ENCODE results near the gene PIERCE2.
A peak's percentile ranks its signal among the peaks of the same experiment; 100 is the strongest.
"Not testable (repeated sequence)": the region's sequence is repeated elsewhere in the genome, so short reads cannot be mapped to it uniquely, and the experiment has no call there.

Gene PIERCE2

DNA sequence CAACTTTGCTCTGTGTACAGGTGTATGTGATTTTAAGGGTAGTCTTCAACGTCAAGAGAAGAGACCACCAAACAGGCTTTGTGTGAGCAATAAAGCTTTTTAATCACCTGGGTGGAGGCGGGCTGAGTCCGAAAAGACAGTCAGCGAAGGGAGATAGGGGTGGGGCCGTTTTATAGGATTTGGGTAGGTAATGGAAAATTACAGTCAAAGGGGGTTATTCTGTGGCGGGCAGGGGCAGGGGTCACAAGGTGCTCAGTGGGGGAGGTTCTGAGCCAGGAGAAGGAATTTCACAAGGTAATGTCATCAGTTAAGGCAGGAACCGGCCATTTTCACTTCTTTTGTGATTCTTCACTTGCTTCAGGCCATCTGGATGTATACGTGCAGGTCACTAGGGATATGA lies 9.4 kb downstream of the PIERCE2 start:
- in situ Hi-C loops (cut with MboI; ENCODE audit: low pct_unique_long_range_greater_than_20kb, low sequenced_read_pairs), result loop anchor here (25.0 kb wide), 1 partner anchor 205 kb away; no protein-coding TSS in a partner anchor
- not testable (repeated sequence) for DNase-seq

DNA sequence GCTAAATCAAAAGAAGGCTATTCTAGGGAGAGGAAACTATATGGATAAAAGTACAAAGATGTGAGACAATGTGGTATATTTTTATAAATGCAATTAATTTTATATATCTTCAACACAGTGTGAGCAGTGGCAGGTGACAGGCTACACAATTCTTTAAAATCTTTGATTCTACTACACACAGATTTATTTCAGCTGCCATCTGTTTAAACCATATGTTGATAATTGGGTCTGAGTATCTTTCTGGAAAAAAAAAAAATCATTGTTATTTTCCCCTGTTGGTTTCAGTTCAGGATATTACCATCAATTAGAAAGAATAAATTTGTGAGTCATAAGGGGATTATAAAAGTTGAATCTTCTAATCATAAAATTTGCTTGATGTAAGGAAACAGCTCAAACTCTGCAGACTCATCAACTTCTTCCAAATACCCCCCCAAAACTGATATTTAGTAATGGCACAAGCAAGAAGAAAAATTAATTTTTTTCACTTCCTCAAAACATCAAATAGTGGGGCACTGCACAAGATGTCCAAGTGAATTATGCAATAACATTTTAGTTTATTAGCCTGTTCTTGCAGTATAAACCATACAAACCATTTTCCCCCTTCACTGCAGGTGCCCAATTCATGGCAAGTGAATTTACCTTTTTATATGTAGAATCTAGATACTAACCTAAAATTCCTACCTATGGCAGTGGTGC lies 12.0 kb downstream of the PIERCE2 start:
- DNase-seq, result no peak
- in situ Hi-C loops (cut with MboI; ENCODE audit: low pct_unique_long_range_greater_than_20kb, low sequenced_read_pairs), result loop anchor here (25.0 kb wide), 1 partner anchor 208 kb away; no protein-coding TSS in a partner anchor

DNA sequence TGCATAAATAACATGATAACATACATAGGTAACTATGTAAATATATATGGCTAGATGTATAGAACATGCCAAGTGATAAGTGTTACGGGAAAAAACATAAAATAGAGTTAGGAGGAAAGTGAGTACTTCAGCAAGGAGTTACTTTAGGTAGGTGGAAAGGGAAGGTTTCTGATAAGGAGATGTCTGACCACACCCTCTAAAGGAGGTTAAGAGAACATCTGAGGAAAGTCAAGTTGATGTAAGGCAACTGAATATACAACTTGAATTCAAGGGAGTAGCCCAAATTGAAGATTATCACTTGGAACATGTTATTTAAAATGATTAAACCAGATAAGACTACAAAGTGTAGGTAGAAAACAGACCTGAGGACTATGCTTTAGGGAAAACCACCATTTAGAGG lies 13.8 kb downstream of the PIERCE2 start:
- in situ Hi-C loops (cut with MboI; ENCODE audit: low pct_unique_long_range_greater_than_20kb, low sequenced_read_pairs), result loop anchor here (25.0 kb wide), 1 partner anchor 210 kb away; no protein-coding TSS in a partner anchor
- DNase-seq, result no peak

DNA sequence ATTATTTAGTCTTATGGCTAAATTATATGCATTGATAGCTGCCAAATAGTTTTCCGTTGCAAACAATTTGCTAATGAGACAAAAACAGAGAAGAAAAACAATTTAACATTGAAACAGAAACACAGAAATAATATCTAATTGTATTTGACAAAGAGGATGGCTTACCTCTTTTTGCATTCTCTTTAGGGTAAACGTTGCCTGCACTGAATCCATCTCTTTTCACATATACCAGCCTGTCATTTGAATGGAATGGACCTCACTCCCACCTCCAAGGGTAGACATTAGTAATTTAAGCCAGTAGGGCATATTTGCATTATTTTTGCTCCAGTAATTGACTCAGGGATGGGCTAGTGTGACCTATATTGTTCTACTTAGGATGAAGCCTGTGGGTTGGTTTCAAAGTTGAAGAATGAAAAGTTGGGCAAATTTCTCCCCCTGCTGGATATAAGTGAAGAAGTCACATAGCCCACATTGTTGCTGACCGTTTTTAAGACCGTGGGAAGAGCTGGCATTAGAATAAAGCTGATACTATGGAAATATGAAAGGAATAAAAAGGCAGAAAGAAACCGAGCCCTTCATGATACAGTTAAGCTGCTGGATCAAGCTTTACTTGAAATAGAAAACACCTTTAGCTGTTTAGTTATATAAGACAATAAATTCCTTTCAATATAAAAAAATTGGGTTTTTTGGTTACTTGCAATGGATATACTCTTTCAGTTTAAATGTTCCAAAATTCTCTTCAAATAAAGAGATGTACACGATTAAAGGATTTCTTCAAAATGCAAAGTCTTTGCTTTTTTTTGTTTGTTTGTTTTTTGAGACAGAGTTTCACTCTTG lies 26.9 kb downstream of the PIERCE2 start:
- in situ Hi-C loops (cut with MboI; ENCODE audit: low pct_unique_long_range_greater_than_20kb, low sequenced_read_pairs), result no loop called here
- DNase-seq, result peak; percentile 77

DNA sequence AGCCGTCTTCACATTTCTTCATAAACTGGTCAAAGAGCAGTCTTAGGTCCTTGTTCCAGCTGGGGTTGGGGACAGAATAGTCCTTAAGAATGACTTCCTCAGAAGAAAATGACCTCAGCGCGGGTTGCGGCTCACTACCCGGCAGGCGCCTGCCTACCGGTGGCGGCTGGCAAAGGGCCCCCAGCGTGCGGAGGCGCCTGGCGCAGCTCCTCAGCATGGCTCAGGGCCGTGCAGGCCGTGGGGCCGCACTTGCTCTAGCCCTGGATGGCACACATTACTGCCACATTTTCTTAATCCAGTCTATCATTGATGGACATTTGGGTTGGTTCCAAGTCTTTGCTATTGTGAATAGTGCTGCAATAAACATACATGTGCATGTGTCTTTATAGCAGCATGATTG lies 34.8 kb downstream of the PIERCE2 start:
- in situ Hi-C loops (cut with MboI; ENCODE audit: low pct_unique_long_range_greater_than_20kb, low sequenced_read_pairs); DNase-seq: not testable (repeated sequence)

DNA sequence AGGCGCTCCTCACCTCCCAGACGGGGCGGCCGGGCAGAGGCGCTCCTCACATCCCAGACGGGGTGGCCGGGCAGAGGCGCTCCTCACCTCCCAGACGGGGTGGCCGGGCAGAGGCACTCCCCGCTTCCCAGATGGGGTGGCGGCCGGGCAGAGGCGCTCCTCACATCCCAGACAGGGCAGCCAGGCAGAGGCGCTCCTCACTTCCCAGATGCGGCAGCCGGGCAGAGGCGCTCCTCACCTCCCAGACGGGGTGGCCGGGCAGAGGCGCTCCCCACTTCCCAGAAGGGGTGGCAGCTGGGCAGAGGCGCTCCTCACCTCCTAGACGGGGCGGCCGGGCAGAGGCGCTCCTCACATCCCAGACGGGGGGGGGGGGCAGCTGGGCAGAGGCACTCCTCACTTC lies 37.6 kb downstream of the PIERCE2 start:
- in situ Hi-C loops (cut with MboI; ENCODE audit: low pct_unique_long_range_greater_than_20kb, low sequenced_read_pairs); DNase-seq: not testable (repeated sequence)

DNA sequence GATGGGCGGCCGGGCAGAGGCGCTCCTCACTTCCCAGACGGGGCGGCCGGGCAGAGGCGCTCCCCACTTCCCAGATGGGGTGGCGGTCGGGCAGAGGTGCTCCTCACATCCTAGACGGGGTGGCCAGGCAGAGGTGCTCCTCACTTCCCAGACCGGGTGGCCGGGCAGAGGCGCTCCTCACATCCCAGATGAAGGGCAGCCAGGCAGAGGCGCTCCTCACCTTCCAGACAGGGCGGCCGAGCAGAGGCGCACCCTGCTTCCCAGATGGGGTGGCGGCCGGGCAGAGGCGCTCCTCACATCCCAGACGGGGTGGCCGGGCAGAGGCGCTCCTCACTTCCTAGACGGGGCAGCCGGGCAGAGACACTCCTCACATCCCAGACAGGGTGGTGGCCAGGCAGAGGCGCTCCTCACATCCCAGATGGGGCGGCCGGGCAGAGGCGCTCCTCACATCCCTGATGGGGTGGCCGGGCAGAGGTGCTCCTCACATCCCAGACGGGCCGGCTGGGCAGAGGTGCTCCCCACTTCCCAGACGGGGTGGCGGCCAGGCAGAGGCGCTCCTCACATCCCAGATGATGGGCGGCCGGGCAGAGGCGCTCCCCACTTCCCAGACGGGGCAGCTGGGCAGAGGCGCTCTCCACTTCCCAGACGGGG lies 38.2 kb downstream of the PIERCE2 start:
- DNase-seq; in situ Hi-C loops (cut with MboI; ENCODE audit: low pct_unique_long_range_greater_than_20kb, low sequenced_read_pairs): not testable (repeated sequence)

DNA sequence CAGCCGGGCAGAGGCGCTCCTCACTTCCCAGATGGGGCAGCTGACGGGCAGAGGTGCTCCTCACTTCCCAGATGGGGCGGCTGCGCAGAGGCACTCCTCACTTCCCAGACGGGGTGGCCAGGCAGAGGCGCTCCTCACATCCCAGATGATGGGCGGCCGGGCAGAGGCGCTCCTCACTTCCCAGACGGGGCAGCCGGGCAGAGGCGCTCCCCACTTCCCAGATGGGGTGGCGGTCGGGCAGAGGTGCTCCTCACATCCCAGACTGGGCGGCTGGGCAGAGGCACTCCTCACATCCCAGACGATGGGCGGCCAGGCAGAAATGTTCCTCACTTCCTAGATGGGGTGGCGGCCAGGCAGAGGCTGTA lies 38.7 kb downstream of the PIERCE2 start:
- DNase-seq; in situ Hi-C loops (cut with MboI; ENCODE audit: low pct_unique_long_range_greater_than_20kb, low sequenced_read_pairs): not testable (repeated sequence)

DNA sequence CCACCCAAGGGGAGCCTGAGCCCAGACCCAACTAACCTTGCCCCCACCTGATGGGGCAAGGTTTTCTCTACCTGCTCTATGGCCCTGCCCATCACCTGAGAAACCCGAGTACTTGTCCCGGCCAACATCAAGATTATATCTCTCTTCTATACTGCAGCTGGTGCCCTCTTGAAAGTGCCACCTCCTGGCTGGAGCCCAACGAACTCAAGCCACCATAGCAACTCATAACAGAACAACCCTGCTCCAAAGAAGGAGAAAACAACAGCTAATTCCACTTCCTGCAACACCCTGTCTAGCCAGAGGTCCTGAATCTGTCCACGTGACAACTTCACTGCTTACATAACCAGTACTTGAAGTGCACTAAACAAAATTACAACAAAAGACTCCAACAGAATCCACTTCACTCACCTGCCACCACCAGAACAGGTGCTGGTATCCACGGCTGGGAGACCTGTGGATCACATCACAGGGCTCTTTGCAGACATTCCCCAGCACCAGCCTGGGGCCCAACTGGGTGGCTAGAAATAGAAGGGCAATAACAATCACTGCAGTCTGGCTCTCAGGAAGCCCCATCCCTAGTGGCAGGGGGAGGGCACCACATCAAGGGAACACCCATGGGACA lies 49.2 kb downstream of the PIERCE2 start:
- no peak for DNase-seq

DNA sequence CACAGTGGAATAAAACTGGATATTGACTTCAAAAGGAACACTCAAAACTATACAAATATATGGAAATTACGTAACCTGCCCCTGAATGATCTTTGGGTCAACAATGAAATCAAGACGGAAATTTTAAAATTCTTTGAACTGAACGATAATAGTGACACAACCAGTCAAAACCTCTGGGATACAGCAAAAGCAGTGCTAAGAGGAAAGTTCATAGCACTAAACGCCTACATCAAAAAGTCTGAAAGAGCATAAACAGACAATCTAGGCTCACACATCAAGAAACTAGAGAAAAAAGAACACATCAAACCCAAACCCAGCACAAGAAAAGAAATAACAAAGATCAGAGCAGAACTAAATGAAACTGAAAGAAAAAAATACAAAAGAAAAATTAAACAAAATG lies 53.2 kb downstream of the PIERCE2 start:
- in situ Hi-C loops (cut with MboI; ENCODE audit: low pct_unique_long_range_greater_than_20kb, low sequenced_read_pairs), result no loop called here
- no peak for DNase-seq

More for the DNA sequence above, 49.2 kb downstream of the PIERCE2 start:
- in situ Hi-C loops (cut with MboI; ENCODE audit: low pct_unique_long_range_greater_than_20kb, low sequenced_read_pairs), result no loop called here

DNA sequence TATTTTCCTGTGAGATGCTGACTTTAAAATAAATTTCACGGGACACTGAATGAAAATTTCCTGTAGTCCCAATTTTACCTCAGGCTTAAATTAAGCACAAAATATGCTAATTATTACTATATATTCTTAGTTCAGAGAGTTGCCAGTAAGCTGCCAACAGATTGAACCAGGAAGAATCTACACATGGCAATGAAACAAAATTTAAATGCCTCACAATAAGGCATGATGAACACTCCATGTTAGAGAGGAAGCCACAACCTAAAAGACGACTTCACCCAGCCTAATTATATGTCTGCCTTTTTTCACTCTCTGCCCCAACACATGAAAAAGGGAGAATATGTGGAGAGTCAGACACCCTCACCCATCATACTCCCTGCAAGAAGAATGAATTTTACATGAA lies 60.0 kb downstream of the PIERCE2 start:
- in situ Hi-C loops (cut with MboI; ENCODE audit: low pct_unique_long_range_greater_than_20kb, low sequenced_read_pairs), result no loop called here
- no peak for DNase-seq

Measured in KBM-7 (cell line).